GM21737 (cell line): ENCODE measurements around the gene RPL19.
"Not testable (repeated sequence)": the region's sequence is repeated elsewhere in the genome, so short reads cannot be mapped to it uniquely, and the experiment has no call there.

ENCODE experiments used
- ATAC-seq: cut with Tn5 transposase; IDR thresholded peaks from one replicate; pipeline ENCODE4 v1.9.1; 2021; ENCODE audit warnings: mild to moderate bottlenecking, moderate library complexity; ENCODE audit not compliant: unreplicated experiment

The RPL19 gene

DNA sequence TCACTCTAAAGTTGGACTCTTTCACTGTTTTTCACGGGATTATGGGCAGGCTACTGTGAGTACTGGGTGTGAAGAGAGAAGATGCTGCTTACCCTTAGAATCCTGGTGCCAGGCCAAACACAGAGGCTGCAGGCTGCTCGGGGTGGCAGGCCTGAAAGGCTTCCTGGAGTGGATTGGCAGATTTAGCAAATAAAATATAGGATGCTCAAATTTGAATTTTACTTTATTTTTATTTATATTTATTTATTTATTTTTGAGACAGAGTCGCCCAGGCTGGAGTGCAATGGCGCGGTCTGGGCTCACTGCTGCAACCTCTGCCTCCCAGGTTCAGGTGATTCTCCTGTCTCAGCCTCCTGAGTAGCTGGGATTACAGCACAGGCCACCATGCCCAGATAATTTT is 40.5 kb downstream of the RPL19 start:
- no peak for ATAC-seq

DNA sequence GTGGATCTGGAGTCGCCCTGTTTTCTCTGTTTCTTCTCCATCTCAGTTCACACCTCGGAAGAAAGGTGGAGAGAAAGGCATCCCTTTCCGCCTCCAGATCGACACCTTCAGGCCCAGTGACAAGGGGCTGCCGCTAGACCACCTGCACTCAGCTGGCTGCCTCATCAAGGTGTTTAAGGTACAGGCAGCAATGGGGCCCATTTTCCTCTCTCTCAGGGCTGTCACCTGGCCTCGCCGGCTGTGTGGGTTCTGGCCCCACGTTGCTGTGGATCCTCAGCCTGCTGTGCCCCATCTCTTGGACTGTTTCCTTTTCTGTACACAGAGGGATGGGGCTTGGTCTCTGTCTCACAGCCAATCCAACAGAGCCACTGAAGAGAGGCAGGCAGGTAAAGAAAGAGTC is 43.1 kb downstream of the RPL19 start:
- no peak for ATAC-seq

DNA sequence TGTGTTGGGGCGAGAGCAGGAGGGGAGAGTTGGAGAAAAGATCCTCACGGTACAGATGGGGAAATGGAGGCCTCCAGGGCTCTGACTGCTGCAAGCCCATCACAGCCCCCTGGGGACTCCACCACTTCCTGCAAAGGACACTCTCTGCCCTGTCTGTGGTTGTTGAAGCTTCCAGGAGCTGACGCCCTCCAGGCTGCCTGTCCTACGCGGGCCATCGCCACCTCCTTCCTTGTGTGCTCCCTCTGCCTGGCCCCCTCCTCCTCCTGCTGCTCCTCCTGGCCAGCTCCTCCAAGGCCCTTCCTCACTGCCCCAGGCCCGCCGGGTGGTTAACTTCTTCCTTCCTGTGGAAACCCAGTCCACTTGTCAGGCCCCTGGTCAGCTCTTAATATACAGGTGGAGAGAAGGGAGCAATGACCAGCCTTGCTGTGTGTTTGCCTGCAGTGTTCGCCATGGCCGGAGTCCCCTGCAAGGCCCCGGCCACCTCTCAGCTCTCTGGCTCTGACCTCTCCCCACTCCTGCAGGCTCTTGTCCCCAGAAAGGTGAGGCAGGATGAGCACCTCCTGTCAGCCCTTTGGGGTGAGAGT is 44.0 kb downstream of the RPL19 start:
- ATAC-seq = no peak

DNA sequence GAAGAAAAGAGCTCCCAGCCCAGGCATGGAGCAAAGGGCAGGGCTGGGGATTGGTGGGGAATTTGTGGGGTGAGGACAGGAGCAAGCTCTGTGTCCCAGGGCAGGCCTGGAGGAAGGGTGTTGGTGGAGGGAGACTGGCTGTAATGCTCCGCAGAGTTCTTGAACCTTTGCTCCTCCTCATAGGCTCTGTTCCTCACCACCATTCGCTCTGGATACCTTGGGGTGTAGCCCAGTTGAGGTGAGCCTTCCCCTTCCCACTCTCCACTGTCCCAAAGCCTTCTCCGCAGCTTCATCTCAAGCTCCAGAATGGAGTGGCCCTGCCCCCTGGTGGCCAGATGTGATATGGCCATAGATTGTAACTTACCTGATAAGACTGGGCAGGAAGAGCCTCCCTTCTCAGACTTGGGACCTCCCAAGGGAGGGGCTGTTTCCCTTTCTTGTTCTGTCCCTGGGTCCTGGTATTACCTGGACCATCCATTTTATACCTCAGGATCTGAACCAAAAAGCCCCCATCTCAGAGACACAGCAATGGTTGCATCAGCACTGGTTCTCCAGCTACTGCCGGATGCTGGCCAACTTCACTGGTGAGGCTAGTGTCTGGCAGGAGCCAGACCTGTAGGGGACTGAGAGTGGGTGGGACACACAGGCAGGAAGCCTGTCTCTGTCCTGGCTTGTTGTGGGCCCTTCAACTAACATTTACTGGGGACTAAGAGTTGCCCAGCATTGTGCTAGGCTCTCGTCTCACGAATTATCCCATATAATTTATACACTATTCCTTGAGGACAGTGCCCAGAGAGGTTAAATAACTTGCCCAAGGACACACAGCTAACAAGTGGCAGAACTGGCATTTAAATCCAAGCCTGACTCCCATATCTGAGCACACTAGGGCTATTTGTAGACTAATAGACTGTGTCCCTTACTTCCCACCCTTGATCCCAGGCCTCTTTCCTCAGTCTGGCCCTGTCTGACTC is 44.8 kb downstream of the RPL19 start:
- no peak for ATAC-seq

DNA sequence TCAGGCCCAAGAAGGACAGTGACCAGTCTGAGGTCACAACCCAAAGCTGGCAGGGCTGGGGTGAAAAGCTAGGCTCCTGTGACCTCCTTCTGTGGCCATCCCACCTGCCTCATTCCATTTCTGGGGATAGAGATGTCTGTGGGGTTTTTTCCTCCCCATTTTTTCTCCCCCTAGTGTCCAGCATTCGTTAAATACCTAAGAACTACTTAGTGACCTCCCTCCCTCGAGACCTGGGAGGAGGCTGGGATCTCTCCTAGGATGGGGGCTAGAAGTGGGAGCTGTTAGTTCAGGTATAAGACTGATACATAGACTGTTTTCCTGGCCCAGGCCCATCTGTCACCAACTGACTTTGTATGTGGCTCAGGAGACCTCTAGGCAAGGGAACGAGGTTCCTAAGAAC is 46.2 kb downstream of the RPL19 start:
- ATAC-seq = no peak

DNA sequence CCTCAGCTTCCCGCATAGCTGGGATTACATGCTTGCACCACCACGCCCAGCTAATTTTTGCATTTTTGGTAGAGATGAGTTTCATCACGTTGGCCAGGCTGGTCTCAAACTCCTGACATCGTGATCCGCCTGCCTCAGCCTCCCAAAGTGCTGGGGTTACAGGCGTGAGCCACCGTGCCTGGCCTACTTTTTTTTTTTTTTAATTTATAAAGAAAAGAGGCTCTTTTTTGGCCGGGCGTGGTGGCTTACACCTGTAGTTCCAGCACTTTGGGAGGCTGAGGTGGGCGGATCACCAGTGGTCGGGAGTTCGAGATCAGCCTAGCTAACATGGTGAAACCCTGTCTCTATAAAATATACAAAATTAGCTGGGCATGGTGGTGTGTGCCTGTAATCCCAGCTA is 50.0 kb downstream of the RPL19 start:
- not testable (repeated sequence) for ATAC-seq

DNA sequence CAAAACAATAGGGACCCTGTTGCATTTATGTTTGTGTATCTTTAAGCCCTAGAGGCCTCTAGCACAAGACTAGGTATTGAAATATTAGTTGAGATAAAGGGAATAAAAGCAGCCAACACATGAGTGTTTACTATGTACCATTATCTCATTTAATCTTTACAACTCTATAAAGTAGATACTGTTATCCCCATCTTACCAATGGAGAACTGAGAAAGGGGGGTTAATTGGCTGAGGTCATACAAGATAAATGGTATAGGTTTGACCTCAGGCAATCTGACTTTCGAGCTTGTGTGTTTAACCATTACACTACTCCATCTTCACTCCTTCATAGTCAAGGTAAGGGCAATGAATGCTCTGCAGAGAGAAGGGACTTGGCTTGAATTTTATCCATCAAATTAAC is 51.9 kb downstream of the RPL19 start:
- no peak for ATAC-seq

DNA sequence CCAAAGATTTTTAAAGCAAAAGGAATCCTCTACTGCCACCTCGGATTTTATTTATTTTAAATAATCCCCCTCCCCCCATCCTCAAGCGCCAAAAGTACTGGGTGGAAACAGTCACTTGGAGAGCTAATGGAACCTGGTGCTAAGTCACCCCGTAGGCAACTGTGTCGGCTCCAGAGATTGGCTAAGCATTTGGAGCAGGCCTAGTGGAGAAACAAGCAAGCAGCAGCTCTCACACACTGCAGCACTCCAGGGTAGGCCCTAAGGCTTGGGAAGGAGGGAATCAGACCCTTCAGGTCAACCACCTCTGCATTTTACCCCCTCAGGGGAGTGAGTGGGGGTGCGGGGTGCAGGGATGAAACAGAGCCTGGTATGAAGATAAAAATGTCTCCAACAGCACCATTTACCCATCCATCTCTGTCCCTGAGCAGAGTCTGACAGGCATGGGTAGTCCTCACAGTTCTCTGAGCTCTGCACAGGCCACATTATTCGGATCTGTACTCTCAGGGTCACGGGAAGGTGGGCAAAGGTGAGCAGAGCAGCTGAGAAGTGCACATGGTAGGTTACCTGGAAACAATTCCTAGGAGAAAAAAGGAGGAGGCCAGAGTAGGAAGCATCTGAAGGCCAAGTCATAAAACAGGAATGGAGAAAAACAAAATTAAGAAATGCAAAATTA is 52.8 kb downstream of the RPL19 start:
- ATAC-seq = no peak
